ENCODE results near the gene THRB. TPM values are rescaled to one million over a fixed set of nuclear protein-coding genes. Genes with fewer than 3 reads are reported as not detected.

The THRB gene
- total RNA-seq, 6 experiments from 2014 or later, result 14.5 to 29.5 (median 17.3) TPM

DNA sequence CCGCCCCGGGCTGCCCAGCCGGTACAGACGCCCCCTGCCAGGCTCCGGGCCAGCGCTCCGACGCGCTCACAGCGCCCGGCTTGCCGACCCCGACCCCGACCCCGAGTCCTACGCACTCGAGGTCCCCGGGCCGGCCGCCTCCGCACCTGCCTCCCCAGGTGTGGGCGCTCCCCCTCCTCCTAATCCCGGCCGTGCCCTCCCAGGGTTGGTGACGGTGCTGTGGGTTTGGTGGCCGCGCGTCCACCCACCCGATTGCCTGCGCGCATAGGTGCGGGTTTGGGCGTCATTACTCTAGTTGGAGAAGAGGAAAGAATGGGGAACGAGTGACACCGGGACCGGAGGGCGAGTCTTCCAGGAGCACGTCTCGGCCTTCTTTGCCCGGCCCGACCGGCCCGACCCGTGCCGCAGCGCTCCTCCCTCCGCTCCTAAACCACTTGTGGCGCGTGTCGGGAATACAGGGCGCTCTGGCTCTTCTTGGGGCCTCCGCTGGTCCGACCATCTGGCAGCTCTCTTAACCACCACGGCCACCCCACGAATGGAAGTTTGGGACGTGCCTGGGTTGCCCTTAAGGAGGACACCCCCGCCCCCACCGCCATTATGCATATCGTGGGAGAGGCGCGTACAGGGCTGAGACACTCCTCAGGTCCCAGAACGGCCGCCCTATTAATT is 810 bp upstream of the THRB start:
- Histone ChIP-seq H3K4me3 (peak overlapping the region; percentile 61 to 72 (median 68)), H3K27ac (peak overlapping the region; percentile 91 to 98 (median 96)), H3K9me3 (no peaks in the 10 kb centered on the region), H3K36me3 (no peaks in the 10 kb centered on the region), H3K27me3 (no peaks in the 10 kb centered on the region), H3K4me1 (peaks cover 0 to 37% (median 4%) of the 10 kb centered on the region in 4 donors)
- TF ChIP-seq POLR2A (IDR thresholded peaks at IDR 0.05), result peak; percentile 7
- TF ChIP-seq CTCF (IDR thresholded peaks at IDR 0.05), result no peak
- ATAC-seq (peak; percentile 43 to 59 (median 49)), DNase-seq (peak; percentile 69 to 74 (median 73))
- intact Hi-C loops (cut with DNase I), result loop anchor here in 1 of 2 donors (10.0 kb wide), 1 partner anchor 131 kb away; no protein-coding TSS in a partner anchor
- 6% methylated on average over 22 of the region's 63 CpGs for WGBS (ENCODE audit: insufficient coverage, low coverage, low lambda C conversion rate, missing lambda C conversion rate)

DNA sequence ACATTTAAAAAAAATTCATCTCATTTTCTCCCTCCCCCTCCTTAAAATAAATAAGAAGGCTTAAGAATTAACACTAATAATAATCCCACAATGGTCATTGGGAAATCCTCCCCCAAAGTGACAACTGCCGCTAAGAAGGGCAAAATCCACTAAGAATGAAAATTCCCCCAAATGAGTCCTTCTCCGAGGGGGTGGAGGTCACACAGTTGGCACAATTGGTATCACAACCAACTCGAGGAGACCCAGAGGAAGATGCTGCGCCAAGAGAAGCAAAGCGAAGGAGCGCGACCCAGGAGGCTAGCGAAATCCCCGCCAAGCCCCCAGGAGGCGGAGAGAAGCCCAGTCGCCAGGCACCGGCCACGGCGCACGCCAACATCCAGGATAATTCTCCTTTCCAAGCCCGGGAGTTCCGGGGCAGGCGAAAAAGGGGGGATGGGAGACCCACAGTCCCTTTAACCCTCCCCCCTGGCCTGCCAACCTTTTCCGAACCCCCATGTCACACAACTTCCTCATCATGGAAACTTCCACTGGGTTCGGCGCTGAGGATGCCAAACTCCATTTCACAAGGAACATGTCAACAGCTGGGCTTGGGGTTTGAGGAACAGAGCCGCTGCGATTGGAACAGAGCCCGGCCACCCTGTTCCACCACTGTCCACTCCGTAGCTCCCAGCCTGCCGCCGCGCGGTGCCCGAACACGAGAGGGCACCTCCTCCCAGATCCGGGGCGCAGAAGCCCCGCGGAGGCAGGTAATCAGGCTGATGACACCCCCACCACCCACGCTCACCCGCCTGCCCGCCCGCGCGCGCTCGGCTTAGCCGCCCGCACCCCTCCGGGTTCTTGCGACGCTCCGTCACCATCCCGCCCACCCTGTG is 668 bp downstream of the THRB start:
- intact Hi-C loops (cut with DNase I), result loop anchor here in 1 of 2 donors (10.0 kb wide), 1 partner anchor 129 kb away; no protein-coding TSS in a partner anchor
- WGBS (ENCODE audit: insufficient coverage, low coverage, low lambda C conversion rate, missing lambda C conversion rate), result 0% methylated on average over 11 of the region's 50 CpGs
- TF ChIP-seq POLR2A (IDR thresholded peaks at IDR 0.05) (peak; percentile 56), CTCF (IDR thresholded peaks at IDR 0.05) (peak in 2 of 4 donors; percentile 12 to 13)
- Histone ChIP-seq H3K27me3 (no peaks in the 10 kb centered on the region), H3K9me3 (no peaks in the 10 kb centered on the region), H3K27ac (peak overlapping the region; percentile 91 to 98 (median 96)), H3K4me3 (peak overlapping the region; percentile 61 to 72 (median 68)), H3K4me1 (peaks cover 0 to 52% (median 9%) of the 10 kb centered on the region in 4 donors), H3K36me3 (no peaks in the 10 kb centered on the region)
- DNase-seq, result peak; percentile 78 to 89 (median 87)
- peak; percentile 48 to 70 (median 64) for ATAC-seq

GRCh38 chr3:24492971-24493551 is 1.6 kb downstream of the THRB start:
- Histone ChIP-seq H3K9me3 (no peaks in the 10 kb centered on the region), H3K4me3 (peak overlapping the region; percentile 61 to 72 (median 68)), H3K4me1 (peaks cover 0 to 61% (median 10%) of the 10 kb centered on the region in 4 donors), H3K36me3 (no peaks in the 10 kb centered on the region), H3K27me3 (no peaks in the 10 kb centered on the region), H3K27ac (peak overlapping the region; percentile 91 to 98 (median 96))
- intact Hi-C loops (cut with DNase I), result loop anchor here in 1 of 2 donors (10.0 kb wide), 1 partner anchor 128 kb away; no protein-coding TSS in a partner anchor
- DNase-seq (no peak), ATAC-seq (no peak)
- WGBS (ENCODE audit: insufficient coverage, low coverage, low lambda C conversion rate, missing lambda C conversion rate), result 18% methylated on average over 4 of the region's 4 CpGs
- no peak for TF ChIP-seq POLR2A (IDR thresholded peaks at IDR 0.05)
- TF ChIP-seq CTCF (IDR thresholded peaks at IDR 0.05), result no peak

DNA sequence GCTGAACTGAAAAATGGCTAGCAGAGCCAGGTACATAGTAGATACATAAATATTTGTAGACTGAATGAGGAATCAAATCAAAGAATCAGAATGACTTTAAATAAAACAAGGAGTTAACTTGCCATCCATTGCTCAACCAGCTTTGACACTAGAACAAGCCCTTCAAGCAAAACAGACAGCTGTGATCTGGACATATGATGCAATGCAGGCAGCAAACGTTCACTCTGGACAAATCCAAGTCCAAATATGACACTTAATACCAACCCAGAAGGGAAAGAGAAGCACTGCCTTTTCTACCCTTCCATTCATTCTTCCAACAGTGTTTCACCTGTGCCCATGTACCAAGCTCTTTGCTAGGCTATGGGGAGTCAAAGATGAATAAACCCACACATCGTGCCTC is 4.5 kb downstream of the THRB start:
- Histone ChIP-seq H3K9me3 (no peaks in the 10 kb centered on the region), H3K4me3 (no peak overlapping the region), H3K27me3 (no peaks in the 10 kb centered on the region), H3K4me1 (peaks cover 0 to 65% (median 14%) of the 10 kb centered on the region in 4 donors), H3K27ac (peak overlapping the region in 2 of 3 donors; percentile 57 to 98), H3K36me3 (no peaks in the 10 kb centered on the region)
- ATAC-seq (peak; percentile 33 to 62 (median 48)), DNase-seq (peak in 1 of 3 donors; percentile 82)
- 30% methylated on average over 2 of the region's 2 CpGs for WGBS (ENCODE audit: insufficient coverage, low coverage, low lambda C conversion rate, missing lambda C conversion rate)
- no peak for TF ChIP-seq CTCF (IDR thresholded peaks at IDR 0.05)
- peak; percentile 65 for TF ChIP-seq POLR2A (IDR thresholded peaks at IDR 0.05)
- intact Hi-C loops (cut with DNase I), result loop anchor here in 1 of 2 donors (10.0 kb wide), 1 partner anchor 125 kb away; no protein-coding TSS in a partner anchor
